Measurements from ENCODE around the gene SOX2.

The SOX2 gene

DNA sequence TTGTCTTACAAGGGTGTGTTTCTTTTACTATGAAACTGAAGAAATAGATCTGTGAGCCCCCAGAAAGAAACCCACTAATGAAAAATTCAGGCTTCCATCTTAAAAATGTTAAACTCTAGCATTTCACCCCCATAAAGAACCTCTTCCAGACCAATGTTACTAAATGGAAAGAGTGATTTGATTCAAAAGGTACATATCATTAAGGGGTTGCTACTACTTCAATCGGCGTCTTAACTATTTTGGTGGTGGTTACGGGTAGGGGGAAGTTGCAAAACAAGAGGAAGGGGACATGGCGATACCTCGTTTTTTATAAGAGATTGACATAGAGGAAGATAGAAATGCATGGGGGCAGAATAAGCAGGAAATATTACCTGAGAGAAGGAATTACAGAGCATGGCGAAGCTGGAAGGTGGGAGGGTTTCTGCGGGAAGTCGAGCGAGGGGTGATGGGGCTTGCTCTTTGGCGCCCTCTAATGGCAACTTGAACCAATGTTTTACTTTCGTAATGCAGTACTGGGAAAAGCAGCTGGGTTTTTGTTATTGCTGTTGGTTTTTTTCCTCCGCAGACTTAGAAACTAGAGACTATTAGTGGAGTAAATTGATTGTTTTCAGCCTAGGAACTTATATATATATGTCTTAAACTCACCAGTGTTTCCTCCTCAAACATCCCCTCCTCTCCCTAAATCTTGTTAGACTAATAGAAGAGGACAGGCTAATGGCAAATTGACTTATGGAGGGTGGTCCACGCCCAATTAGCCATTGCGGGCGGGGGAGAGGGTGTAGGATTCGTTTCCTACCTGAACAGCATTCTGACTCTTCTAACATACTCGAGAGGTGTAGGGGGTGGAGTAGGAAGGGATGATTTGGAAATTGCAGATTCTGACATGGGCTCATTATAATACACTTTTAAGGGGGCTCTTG lies 11.3 kb upstream of the SOX2 start:
- Histone ChIP-seq H2AK5ac (ENCODE audit: low read depth, low read length) (no peak overlapping the region), H3K4ac (ENCODE audit: low read length) (no peak overlapping the region), H3K36me3 (replicated peaks in 1 of 2; ENCODE audit: control insufficient read depth in 2 of 2, insufficient read depth in 2 of 2, low read length in 2 of 2) (peaks cover 0 to 16% of the 10 kb centered on the region in 2 donors), H3K27ac (replicated peaks; ENCODE audit: low read length) (peak overlapping the region; percentile 47), H3K14ac (ENCODE audit: low read length) (no peak overlapping the region), H3K4me1 (ENCODE audit: control insufficient read depth in 2 of 2, insufficient read depth in 1 of 2, low read depth in 1 of 2, low read length in 2 of 2) (peaks cover 16 to 38% of the 10 kb centered on the region in 2 donors), H3K23ac (ENCODE audit: low read depth, low read length, poor library complexity) (no peak overlapping the region), H2BK120ac (ENCODE audit: low read depth, low read length) (no peak overlapping the region), H3K18ac (ENCODE audit: low read length) (no peak overlapping the region), H2AFZ (ENCODE audit: low read length) (no peak overlapping the region), H3K9ac (ENCODE audit: low read depth, low read length, poor library complexity) (no peak overlapping the region), H4K8ac (ENCODE audit: low read depth, low read length) (no peak overlapping the region), H2BK5ac (ENCODE audit: low read length) (no peak overlapping the region), H3K9me3 (replicated peaks in 1 of 2; ENCODE audit: control insufficient read depth in 2 of 2, insufficient read depth in 1 of 2, low read depth in 1 of 2, low read length in 2 of 2) (peaks cover 0 to 9% of the 10 kb centered on the region in 2 donors), H3K4me3 (ENCODE audit: low read length in 2 of 2) (no peak overlapping the region), H3K27me3 (ENCODE audit: control insufficient read depth in 3 of 3, insufficient read depth in 3 of 3, low read depth in 1 of 3, low read length in 3 of 3) (no peaks in the 10 kb centered on the region), H3K4me2 (ENCODE audit: insufficient read depth, low read length, poor library complexity, severe bottlenecking) (peak overlapping the region; percentile 41), H2BK15ac (ENCODE audit: low read length) (no peak overlapping the region), H4K91ac (ENCODE audit: low read depth, low read length, poor library complexity) (no peak overlapping the region), H3K79me1 (ENCODE audit: low read depth, low read length) (peaks cover 2% of the 10 kb centered on the region), H2BK12ac (ENCODE audit: low read length) (no peak overlapping the region)
- WGBS, 2 donors (ENCODE audit: extremely low coverage in 2 of 2, insufficient read length in 2 of 2, insufficient replicate concordance in 1 of 2) = no CpG with 5 or more reads among the region's 17 CpGs
- DNase-seq (ENCODE audit: low spot score) = peak; percentile 88

DNA sequence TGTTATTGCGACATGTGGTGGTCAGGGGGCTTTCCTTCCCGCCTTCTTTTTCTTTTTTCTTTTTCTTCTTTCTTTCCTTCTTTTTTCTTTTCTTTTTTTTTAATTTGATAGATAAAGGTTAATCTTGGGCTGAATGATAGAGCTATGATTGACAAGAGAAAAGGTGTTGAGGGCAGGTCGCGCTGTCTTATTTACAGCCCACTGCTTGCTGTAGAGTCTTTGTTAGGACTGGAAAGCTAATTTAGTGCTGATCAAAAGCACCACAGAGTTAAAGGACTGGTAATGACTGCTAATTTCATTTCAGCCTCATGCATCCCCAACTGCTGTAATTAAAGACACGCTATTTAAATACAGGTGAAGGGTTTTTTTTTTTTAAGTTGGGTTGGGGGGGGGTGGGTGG lies 10.6 kb upstream of the SOX2 start:
- DNase-seq (ENCODE audit: low spot score) = no peak
- no peak overlapping the region for H2BK12ac ChIP-seq (ENCODE audit: low read length)
- peaks cover 2% of the 10 kb centered on the region for H3K79me1 ChIP-seq (ENCODE audit: low read depth, low read length)
- no peak overlapping the region for H3K14ac ChIP-seq (ENCODE audit: low read length)
- H3K4me3 ChIP-seq (ENCODE audit: low read length in 2 of 2) = no peak overlapping the region
- H2AFZ ChIP-seq (ENCODE audit: low read length) = no peak overlapping the region
- peaks cover 0 to 9% of the 10 kb centered on the region in 2 donors for H3K9me3 ChIP-seq (replicated peaks in 1 of 2; ENCODE audit: control insufficient read depth in 2 of 2, insufficient read depth in 1 of 2, low read depth in 1 of 2, low read length in 2 of 2)
- H4K8ac ChIP-seq (ENCODE audit: low read depth, low read length) = no peak overlapping the region
- H3K36me3 ChIP-seq (replicated peaks in 1 of 2; ENCODE audit: control insufficient read depth in 2 of 2, insufficient read depth in 2 of 2, low read length in 2 of 2) = peaks cover 0 to 16% of the 10 kb centered on the region in 2 donors
- H3K4ac ChIP-seq (ENCODE audit: low read length) = no peak overlapping the region
- no CpG with 5 or more reads among the region's 5 CpGs for WGBS, 2 donors (ENCODE audit: extremely low coverage in 2 of 2, insufficient read length in 2 of 2, insufficient replicate concordance in 1 of 2)
- H2BK5ac ChIP-seq (ENCODE audit: low read length) = no peak overlapping the region
- H4K91ac ChIP-seq (ENCODE audit: low read depth, low read length, poor library complexity) = no peak overlapping the region
- H2AK5ac ChIP-seq (ENCODE audit: low read depth, low read length) = no peak overlapping the region
- no peak overlapping the region for H2BK120ac ChIP-seq (ENCODE audit: low read depth, low read length)
- no peak overlapping the region for H2BK15ac ChIP-seq (ENCODE audit: low read length)
- H3K27ac ChIP-seq (replicated peaks; ENCODE audit: low read length) = peak overlapping the region; percentile 47
- no peak overlapping the region for H3K23ac ChIP-seq (ENCODE audit: low read depth, low read length, poor library complexity)
- H3K18ac ChIP-seq (ENCODE audit: low read length) = no peak overlapping the region
- H3K27me3 ChIP-seq (ENCODE audit: control insufficient read depth in 3 of 3, insufficient read depth in 3 of 3, low read depth in 1 of 3, low read length in 3 of 3) = no peaks in the 10 kb centered on the region
- peak overlapping the region; percentile 34 for H3K4me2 ChIP-seq (ENCODE audit: insufficient read depth, low read length, poor library complexity, severe bottlenecking)
- no peak overlapping the region for H3K9ac ChIP-seq (ENCODE audit: low read depth, low read length, poor library complexity)
- peaks cover 16 to 33% of the 10 kb centered on the region in 2 donors for H3K4me1 ChIP-seq (ENCODE audit: control insufficient read depth in 2 of 2, insufficient read depth in 1 of 2, low read depth in 1 of 2, low read length in 2 of 2)

DNA sequence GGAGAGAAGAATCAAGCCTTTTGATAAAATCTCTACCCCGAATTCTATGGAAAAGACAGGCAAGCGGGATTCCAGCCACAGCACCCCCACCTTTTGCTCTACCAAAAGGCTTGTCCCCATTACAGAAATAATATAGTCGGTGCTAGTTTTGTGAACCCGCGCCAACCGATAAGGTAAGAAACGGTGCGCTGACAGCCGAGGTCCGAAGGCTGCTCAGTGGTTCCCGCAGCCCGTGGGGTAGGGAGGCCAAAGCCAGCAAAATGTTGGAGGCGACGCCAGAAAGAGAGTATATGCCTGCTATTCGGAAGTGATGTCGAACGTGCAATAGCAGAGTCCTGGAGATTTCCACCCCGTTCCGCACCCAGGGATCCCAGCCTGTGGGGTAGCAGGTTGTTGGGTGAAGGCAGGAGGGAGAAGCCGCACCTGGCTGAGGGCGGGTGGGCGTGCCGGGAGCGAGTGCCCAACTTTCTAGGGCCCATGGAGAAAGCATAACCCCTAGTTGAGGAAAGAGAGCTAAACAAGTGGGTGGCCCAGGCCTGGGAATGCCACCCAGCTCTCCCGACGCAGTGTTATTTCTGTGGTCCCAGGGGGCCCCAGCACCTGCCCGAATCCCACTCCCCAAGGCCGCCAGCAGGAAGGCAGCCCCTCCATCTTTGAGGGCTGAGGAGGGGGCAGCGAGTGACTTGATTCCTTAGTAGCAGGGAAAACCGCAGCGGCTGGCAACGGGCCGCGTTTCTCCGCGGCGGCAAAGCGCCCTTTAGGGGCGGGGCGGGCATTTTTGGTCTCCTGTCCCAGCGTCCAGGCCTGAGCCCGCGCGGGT lies 7.9 kb upstream of the SOX2 start:
- H4K8ac ChIP-seq (ENCODE audit: low read depth, low read length) = peak overlapping the region; percentile 74
- no peak overlapping the region for H3K4me3 ChIP-seq (ENCODE audit: low read length in 2 of 2)
- no peak overlapping the region for H3K14ac ChIP-seq (ENCODE audit: low read length)
- H2BK120ac ChIP-seq (ENCODE audit: low read depth, low read length) = peak overlapping the region; percentile 95
- peaks cover 0 to 16% of the 10 kb centered on the region in 2 donors for H3K36me3 ChIP-seq (replicated peaks in 1 of 2; ENCODE audit: control insufficient read depth in 2 of 2, insufficient read depth in 2 of 2, low read length in 2 of 2)
- WGBS, 2 donors (ENCODE audit: extremely low coverage in 2 of 2, insufficient read length in 2 of 2, insufficient replicate concordance in 1 of 2) = no CpG with 5 or more reads among the region's 44 CpGs
- no peaks in the 10 kb centered on the region for H3K27me3 ChIP-seq (ENCODE audit: control insufficient read depth in 3 of 3, insufficient read depth in 3 of 3, low read depth in 1 of 3, low read length in 3 of 3)
- H3K79me1 ChIP-seq (ENCODE audit: low read depth, low read length) = peaks cover 2% of the 10 kb centered on the region
- H3K23ac ChIP-seq (ENCODE audit: low read depth, low read length, poor library complexity) = peak overlapping the region; percentile 58
- peak overlapping the region; percentile 96 for H2AK5ac ChIP-seq (ENCODE audit: low read depth, low read length)
- peak overlapping the region; percentile 86 for H2BK15ac ChIP-seq (ENCODE audit: low read length)
- H3K4me1 ChIP-seq (ENCODE audit: control insufficient read depth in 2 of 2, insufficient read depth in 1 of 2, low read depth in 1 of 2, low read length in 2 of 2) = peaks cover 17 to 33% of the 10 kb centered on the region in 2 donors
- no peak overlapping the region for H2AFZ ChIP-seq (ENCODE audit: low read length)
- H3K9ac ChIP-seq (ENCODE audit: low read depth, low read length, poor library complexity) = no peak overlapping the region
- no peak overlapping the region for H2BK5ac ChIP-seq (ENCODE audit: low read length)
- no peak overlapping the region for H3K4me2 ChIP-seq (ENCODE audit: insufficient read depth, low read length, poor library complexity, severe bottlenecking)
- peak overlapping the region; percentile 93 for H3K4ac ChIP-seq (ENCODE audit: low read length)
- no peak overlapping the region for H4K91ac ChIP-seq (ENCODE audit: low read depth, low read length, poor library complexity)
- no peak for DNase-seq (ENCODE audit: low spot score)
- peak overlapping the region; percentile 93 for H2BK12ac ChIP-seq (ENCODE audit: low read length)
- H3K27ac ChIP-seq (replicated peaks; ENCODE audit: low read length) = no peak overlapping the region
- H3K9me3 ChIP-seq (replicated peaks in 1 of 2; ENCODE audit: control insufficient read depth in 2 of 2, insufficient read depth in 1 of 2, low read depth in 1 of 2, low read length in 2 of 2) = peaks cover 0 to 9% of the 10 kb centered on the region in 2 donors
- peak overlapping the region; percentile 1 for H3K18ac ChIP-seq (ENCODE audit: low read length)

Data from neuronal stem cell (in vitro differentiated cells).